Bronchial epithelial cell (primary cell): ENCODE results near the gene MRPL4. TPM values are rescaled to one million over a fixed set of nuclear protein-coding genes. Genes with fewer than 3 reads are reported as not detected.

Experiments used
- DNase-seq: peaks from one replicate; pipeline ENCODE4 v3.0.0-alpha.2; 2010; ENCODE audit warnings: low read depth
- FAIRE-seq: peaks from 2 replicates; lab custom pipeline; 2011; peaks lifted over from hg19 to GRCh38; lab: Jason Lieb, UNC
- H3K27me3 ChIP-seq: 2 replicates; pipeline ENCODE4 v1.5.1; 2011; ENCODE audit warnings: low read length; ENCODE audit not compliant: control insufficient read depth, insufficient read depth
- H3K36me3 ChIP-seq: 2 replicates; pipeline ENCODE4 v1.5.1; 2011; ENCODE audit warnings: low read length; ENCODE audit not compliant: control insufficient read depth, insufficient read depth
- H3K4me3 ChIP-seq: 2 replicates; pipeline ENCODE4 v1.5.1; 2011; ENCODE audit warnings: mild to moderate bottlenecking, low read depth, low read length, control low read depth
- CTCF ChIP-seq: IDR thresholded peaks from 2 replicates; pipeline ENCODE4 v1.5.1; 2011; ENCODE audit warnings: mild to moderate bottlenecking, moderate library complexity, low read length, control low read depth, inconsistent platforms; ENCODE audit not compliant: insufficient read depth, severe bottlenecking
- total RNA-seq: library from RNA; depleted of rRNA; stranded (reverse); fragments of >200 nt; gene quantifications from 2 replicates; pipeline ENCODE4 v1.2.1, GENCODE V29; 2014

Gene MRPL4
- total RNA-seq, 1 donor from 2014 or later = 17.1 TPM

DNA sequence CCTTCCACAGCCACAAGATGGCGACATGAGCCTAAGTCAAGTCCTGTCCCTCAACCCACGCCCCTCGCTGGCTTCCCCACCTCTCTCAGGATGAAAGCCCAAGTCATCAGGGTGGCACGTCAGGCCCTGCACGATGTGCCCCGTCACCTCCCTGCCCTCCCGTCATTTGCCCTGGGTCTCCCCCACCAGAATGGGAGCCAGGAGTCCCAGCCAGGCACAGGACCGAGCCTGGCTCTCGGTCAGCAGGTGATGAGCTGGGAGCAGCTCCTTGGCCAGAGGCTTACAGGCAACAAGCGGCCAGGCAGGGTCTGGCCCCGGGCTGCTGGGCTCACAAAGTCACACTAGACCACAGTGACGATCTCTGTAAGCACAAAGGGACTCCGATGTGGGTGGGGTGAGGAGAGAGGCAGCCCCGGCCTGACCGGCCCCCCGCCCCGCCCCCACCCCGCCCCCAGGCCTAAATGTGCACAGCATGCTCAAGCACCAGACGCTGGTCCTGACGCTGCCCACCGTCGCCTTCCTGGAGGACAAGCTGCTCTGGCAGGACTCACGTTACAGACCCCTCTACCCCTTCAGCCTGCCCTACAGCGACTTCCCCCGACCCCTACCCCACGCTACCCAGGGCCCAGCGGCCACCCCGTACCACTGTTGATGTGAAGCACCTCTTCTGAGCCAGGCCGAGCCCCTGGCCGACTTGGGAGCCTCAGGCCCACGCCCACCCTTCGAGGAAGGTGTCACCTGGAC is 7.3 kb downstream of the MRPL4 start:
- FAIRE-seq = no peak
- TF ChIP-seq CTCF = peak; percentile 88
- Histone ChIP-seq H3K4me3 (no peak overlapping the region), H3K36me3 (peaks cover 23% of the 10 kb centered on the region), H3K27me3 (no peaks in the 10 kb centered on the region)
- DNase-seq = peak; percentile 88

GRCh38 chr19:10260141-10260584 is 8.1 kb downstream of the MRPL4 start:
- TF ChIP-seq CTCF = no peak
- FAIRE-seq (peak; percentile 7), DNase-seq (peak; percentile 95)
- Histone ChIP-seq H3K27me3 (no peaks in the 10 kb centered on the region), H3K36me3 (peaks cover 18% of the 10 kb centered on the region), H3K4me3 (no peak overlapping the region)

- Histone ChIP-seq H3K4me3 (no peak overlapping the region), H3K36me3 (peaks cover 9% of the 10 kb centered on the region), H3K27me3 (no peaks in the 10 kb centered on the region)
- DNase-seq = no peak
- FAIRE-seq = no peak
- TF ChIP-seq CTCF = no peak
Observed at GRCh38 chr19:10262771-10263170, 10.8 kb downstream of the MRPL4 start.

- TF ChIP-seq CTCF = no peak
- no peak overlapping the region for H3K4me3 ChIP-seq
- no peaks in the 10 kb centered on the region for H3K27me3 ChIP-seq
- no peaks in the 10 kb centered on the region for H3K36me3 ChIP-seq
- DNase-seq = no peak
- FAIRE-seq = no peak
Observed at GRCh38 chr19:10266706-10267105, 14.7 kb downstream of the MRPL4 start.

- Histone ChIP-seq H3K4me3 (no peak overlapping the region), H3K36me3 (no peaks in the 10 kb centered on the region), H3K27me3 (no peaks in the 10 kb centered on the region)
- FAIRE-seq (no peak), DNase-seq (no peak)
- TF ChIP-seq CTCF = no peak
Observed at GRCh38 chr19:10268071-10268470, 16.1 kb downstream of the MRPL4 start.
